SH-SY5Y (cell line): Measurements from ENCODE around the gene TMEM236.

ENCODE experiments used
- GATA2 ChIP-seq: IDR thresholded peaks from 2 replicates; pipeline ENCODE4 v1.6.1; 2011; ENCODE audit warnings: mild to moderate bottlenecking, low read depth, low read length
- GATA3 ChIP-seq: IDR thresholded peaks from 2 replicates; pipeline ENCODE4 v1.6.1; 2011; ENCODE audit warnings: low read depth, mild to moderate bottlenecking, low read length, moderate library complexity

DNA sequence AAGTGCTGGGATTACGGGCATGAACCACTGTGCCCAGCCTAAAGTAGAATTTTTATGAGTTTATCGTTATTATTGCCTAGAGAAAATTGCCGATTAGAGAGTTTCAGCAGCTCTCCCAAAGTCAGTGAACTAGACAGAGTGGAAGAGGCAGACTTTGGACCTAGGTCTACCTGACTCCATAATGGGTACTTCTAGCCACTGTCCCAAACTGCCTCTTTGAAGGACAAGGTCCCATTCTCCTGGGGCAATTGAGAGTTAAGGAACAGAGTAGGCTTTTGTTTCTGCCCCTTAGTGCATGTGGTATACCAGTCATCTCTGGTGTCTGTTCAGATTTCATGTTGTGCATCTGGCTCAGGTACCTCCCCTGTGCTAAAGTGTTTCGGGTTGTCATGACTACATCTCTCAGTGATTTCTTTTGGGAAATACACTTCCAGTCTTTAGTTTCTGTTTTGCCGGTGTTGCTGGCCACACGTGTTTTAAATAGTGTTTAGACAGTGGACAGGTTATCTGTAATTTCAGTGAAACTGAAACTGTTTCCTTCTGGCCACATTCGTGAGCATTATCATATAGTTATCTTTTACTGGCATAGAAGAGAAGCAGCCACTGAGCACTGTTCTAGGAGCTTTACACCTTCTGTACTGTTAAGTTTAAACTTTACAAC is 4.7 kb downstream of the TMEM236 start:
- TF ChIP-seq GATA2, result no peak
- no peak for TF ChIP-seq GATA3
